ENCODE results near the gene ACOXL.

DNA sequence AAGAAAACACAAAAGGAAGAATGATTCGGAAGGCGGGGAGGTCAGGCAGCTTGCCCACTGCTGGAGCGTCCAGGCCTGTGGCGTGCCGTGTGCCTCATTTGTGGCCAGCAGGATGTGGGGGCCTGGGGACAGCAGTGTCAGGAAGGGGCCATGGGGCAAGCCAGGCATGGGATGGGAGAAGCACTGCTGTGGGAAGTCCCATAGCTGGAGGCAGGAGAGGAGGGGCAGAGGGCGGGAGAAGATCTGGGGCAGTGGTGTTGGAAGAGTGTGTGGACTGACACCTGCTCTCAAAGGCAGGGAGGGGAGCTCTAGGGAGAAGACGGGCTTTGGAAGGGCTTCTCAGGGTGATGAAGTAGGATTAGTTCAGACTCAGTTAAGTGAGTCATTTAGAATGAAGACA lies 133.7 kb downstream of the ACOXL start:
- TF ChIP-seq POLR2A (IDR thresholded peaks at IDR 0.05): no peak
- TF ChIP-seq, protein P1, sequence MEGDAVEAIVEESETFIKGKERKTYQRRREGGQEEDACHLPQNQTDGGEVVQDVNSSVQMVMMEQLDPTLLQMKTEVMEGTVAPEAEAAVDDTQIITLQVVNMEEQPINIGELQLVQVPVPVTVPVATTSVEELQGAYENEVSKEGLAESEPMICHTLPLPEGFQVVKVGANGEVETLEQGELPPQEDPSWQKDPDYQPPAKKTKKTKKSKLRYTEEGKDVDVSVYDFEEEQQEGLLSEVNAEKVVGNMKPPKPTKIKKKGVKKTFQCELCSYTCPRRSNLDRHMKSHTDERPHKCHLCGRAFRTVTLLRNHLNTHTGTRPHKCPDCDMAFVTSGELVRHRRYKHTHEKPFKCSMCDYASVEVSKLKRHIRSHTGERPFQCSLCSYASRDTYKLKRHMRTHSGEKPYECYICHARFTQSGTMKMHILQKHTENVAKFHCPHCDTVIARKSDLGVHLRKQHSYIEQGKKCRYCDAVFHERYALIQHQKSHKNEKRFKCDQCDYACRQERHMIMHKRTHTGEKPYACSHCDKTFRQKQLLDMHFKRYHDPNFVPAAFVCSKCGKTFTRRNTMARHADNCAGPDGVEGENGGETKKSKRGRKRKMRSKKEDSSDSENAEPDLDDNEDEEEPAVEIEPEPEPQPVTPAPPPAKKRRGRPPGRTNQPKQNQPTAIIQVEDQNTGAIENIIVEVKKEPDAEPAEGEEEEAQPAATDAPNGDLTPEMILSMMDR (IDR thresholded peaks at IDR 0.05): no peak

All from testis (tissue), 2 donors.